Measurements from ENCODE around the gene DDX41. TPM values are rescaled to one million over a fixed set of nuclear protein-coding genes. Genes with fewer than 3 reads are reported as not detected.
A peak's percentile ranks its signal among the peaks of the same experiment; 100 is the strongest.

The DDX41 gene
- total and polyA plus RNA-seq, 2 donors (not counting 1 experiment from before 2014, with no cell fraction given) = 110 to 168 TPM

- peaks cover 33% of the 10 kb centered on the region for H3K4me1 Mint-ChIP-seq
- no peak overlapping the region for H3K27ac ChIP-seq (ENCODE audit: low read length in 2 of 2)
- no peaks in the 10 kb centered on the region for H3K9me3 ChIP-seq (ENCODE audit: control extremely low read depth in 1 of 3, control insufficient read depth in 2 of 3, insufficient read depth in 1 of 3, low read length in 2 of 3)
- H3K36me3 ChIP-seq (replicated peaks in 1 of 2; ENCODE audit: control extremely low read depth in 1 of 2, control insufficient read depth in 1 of 2, extremely low read depth in 1 of 2, insufficient read depth in 2 of 2, low read length in 1 of 2) = no peaks in the 10 kb centered on the region
- no peak overlapping the region for H3K4me3 ChIP-seq (ENCODE audit: control extremely low read depth in 1 of 5, extremely low read depth in 1 of 5, insufficient read depth in 1 of 5, low read depth in 2 of 5, low read length in 4 of 5)
- H3K4me1 ChIP-seq (ENCODE audit: control insufficient read depth in 2 of 2, insufficient read depth in 2 of 2, low read length in 2 of 2) = peaks cover 21 to 34% of the 10 kb centered on the region in 2 donors
- no peaks in the 10 kb centered on the region for H3K79me2 ChIP-seq (ENCODE audit: control insufficient read depth, insufficient read depth, low read length)
- peaks cover 11% of the 10 kb centered on the region for H4K20me1 ChIP-seq (ENCODE audit: control insufficient read depth, insufficient read depth, low read length, poor library complexity, severe bottlenecking)
- no peak overlapping the region for H2AFZ ChIP-seq (ENCODE audit: insufficient read depth, low read depth, low read length, poor library complexity, severe bottlenecking)
- H3K4me2 ChIP-seq (replicated peaks; ENCODE audit: low read depth, low read length, poor library complexity, severe bottlenecking) = no peak overlapping the region
- DNase-seq (no peak), ATAC-seq (ENCODE audit: low read depth) (no peak)
- TF ChIP-seq EZH2 (IDR thresholded peaks at IDR 0.05; ENCODE audit: borderline replicate concordance, insufficient read depth, low read depth, low read length, poor library complexity, severe bottlenecking) = no peak
- TF ChIP-seq, protein P1, sequence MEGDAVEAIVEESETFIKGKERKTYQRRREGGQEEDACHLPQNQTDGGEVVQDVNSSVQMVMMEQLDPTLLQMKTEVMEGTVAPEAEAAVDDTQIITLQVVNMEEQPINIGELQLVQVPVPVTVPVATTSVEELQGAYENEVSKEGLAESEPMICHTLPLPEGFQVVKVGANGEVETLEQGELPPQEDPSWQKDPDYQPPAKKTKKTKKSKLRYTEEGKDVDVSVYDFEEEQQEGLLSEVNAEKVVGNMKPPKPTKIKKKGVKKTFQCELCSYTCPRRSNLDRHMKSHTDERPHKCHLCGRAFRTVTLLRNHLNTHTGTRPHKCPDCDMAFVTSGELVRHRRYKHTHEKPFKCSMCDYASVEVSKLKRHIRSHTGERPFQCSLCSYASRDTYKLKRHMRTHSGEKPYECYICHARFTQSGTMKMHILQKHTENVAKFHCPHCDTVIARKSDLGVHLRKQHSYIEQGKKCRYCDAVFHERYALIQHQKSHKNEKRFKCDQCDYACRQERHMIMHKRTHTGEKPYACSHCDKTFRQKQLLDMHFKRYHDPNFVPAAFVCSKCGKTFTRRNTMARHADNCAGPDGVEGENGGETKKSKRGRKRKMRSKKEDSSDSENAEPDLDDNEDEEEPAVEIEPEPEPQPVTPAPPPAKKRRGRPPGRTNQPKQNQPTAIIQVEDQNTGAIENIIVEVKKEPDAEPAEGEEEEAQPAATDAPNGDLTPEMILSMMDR (IDR thresholded peaks at IDR 0.05) = no peak
- POLR2A ChIA-PET = no interaction called here
- H3K27me3 Mint-ChIP-seq = peaks cover 13% of the 10 kb centered on the region
- no peak overlapping the region for H3K27ac Mint-ChIP-seq
- CTCF ChIA-PET = interaction anchor here (2.0 kb wide), 1 partner anchor 71 kb away, joined by 5 read pairs; no protein-coding TSS in a partner anchor
- H3K9me3 Mint-ChIP-seq (ENCODE audit: insufficient read depth) = no peaks in the 10 kb centered on the region
- H3K4me3 Mint-ChIP-seq = peak overlapping the region; percentile 78
- H3K27me3 ChIP-seq (replicated peaks in 1 of 4; ENCODE audit: control extremely low read depth in 1 of 4, control insufficient read depth in 3 of 4, insufficient read depth in 4 of 4, low read length in 3 of 4) = peaks cover 0 to 24% (median 7%) of the 10 kb centered on the region in 4 experiments
- intact Hi-C loops (cut with micrococcal nuclease) = no loop called here
- WGBS (ENCODE audit: insufficient coverage) = 21% methylated on average over 3 of the region's 4 CpGs
- H3K9ac ChIP-seq (ENCODE audit: low read length) = no peak overlapping the region
Measured at GRCh38 chr5:177474846-177475562, 41.8 kb downstream of the DDX41 start.

DNA sequence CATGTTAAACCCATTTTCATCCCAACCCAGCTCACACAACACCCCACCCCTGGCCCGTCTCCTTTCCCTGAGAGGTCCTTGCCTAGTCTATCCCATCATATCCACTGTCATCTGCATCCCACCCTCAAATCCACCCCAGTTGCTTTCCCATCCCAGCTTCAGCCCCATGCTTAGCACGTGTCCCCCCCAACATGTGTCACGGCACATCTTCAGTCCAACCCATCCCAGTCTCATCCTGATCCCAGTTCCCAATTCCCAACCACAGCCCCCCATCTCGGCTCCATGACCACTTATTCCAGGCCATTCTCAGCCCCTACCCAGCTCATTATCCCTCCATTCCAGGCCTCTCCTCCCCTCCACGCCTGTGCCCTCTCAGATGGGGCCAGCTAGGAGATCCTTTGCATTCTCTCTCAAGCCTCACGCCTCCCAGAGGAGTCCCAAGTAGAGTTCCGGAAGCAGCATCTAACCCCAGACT lies 42.7 kb downstream of the DDX41 start:
- POLR2A ChIA-PET = interaction anchor here (0.5 to 0.6 kb wide), 2 partner anchors 10 to 19 kb away, joined by 5 to 7 read pairs; no protein-coding TSS in a partner anchor
- no peak for ATAC-seq (ENCODE audit: low read depth)

More for the DNA sequence above, 42.7 kb downstream of the DDX41 start:
- H3K27me3 Mint-ChIP-seq = peaks cover 13% of the 10 kb centered on the region
- Histone ChIP-seq H3K9me3 (ENCODE audit: control extremely low read depth in 1 of 3, control insufficient read depth in 2 of 3, insufficient read depth in 1 of 3, low read length in 2 of 3) (no peaks in the 10 kb centered on the region), H3K4me1 (ENCODE audit: control insufficient read depth in 2 of 2, insufficient read depth in 2 of 2, low read length in 2 of 2) (peaks cover 12 to 25% of the 10 kb centered on the region in 2 donors), H3K27ac (ENCODE audit: low read length in 2 of 2) (no peak overlapping the region), H3K4me3 (ENCODE audit: control extremely low read depth in 1 of 5, extremely low read depth in 1 of 5, insufficient read depth in 1 of 5, low read depth in 2 of 5, low read length in 4 of 5) (no peak overlapping the region), H3K9ac (ENCODE audit: low read length) (no peak overlapping the region), H4K20me1 (ENCODE audit: control insufficient read depth, insufficient read depth, low read length, poor library complexity, severe bottlenecking) (peaks cover 11% of the 10 kb centered on the region), H3K4me2 (replicated peaks; ENCODE audit: low read depth, low read length, poor library complexity, severe bottlenecking) (peak overlapping the region; percentile 96), H2AFZ (ENCODE audit: insufficient read depth, low read depth, low read length, poor library complexity, severe bottlenecking) (no peak overlapping the region), H3K79me2 (ENCODE audit: control insufficient read depth, insufficient read depth, low read length) (no peaks in the 10 kb centered on the region), H3K27me3 (replicated peaks in 1 of 4; ENCODE audit: control extremely low read depth in 1 of 4, control insufficient read depth in 3 of 4, insufficient read depth in 4 of 4, low read length in 3 of 4) (peaks cover 0 to 24% (median 7%) of the 10 kb centered on the region in 4 experiments), H3K36me3 (replicated peaks in 1 of 2; ENCODE audit: control extremely low read depth in 1 of 2, control insufficient read depth in 1 of 2, extremely low read depth in 1 of 2, insufficient read depth in 2 of 2, low read length in 1 of 2) (no peaks in the 10 kb centered on the region)
- H3K4me3 Mint-ChIP-seq = peak overlapping the region; percentile 78
- no peaks in the 10 kb centered on the region for H3K9me3 Mint-ChIP-seq (ENCODE audit: insufficient read depth)
- peaks cover 24% of the 10 kb centered on the region for H3K4me1 Mint-ChIP-seq
- H3K27ac Mint-ChIP-seq = peak overlapping the region; percentile 50
- no peak for DNase-seq
- CTCF ChIA-PET = interaction anchor here (1.7 to 2.4 kb wide), 3 partner anchors 17 to 83 kb away, joined by 4 to 10 read pairs (median 5); no protein-coding TSS in a partner anchor
- intact Hi-C loops (cut with micrococcal nuclease) = no loop called here
- TF ChIP-seq EZH2 (IDR thresholded peaks at IDR 0.05; ENCODE audit: borderline replicate concordance, insufficient read depth, low read depth, low read length, poor library complexity, severe bottlenecking) = no peak
- TF ChIP-seq, protein P1 (IDR thresholded peaks at IDR 0.05) = no peak
- 85% methylated on average over 7 of the region's 7 CpGs for WGBS (ENCODE audit: insufficient coverage)

Data from B cell (primary cell).